Measurements from ENCODE around the gene ANKRD61. TPM values are rescaled to one million over a fixed set of nuclear protein-coding genes. Genes with fewer than 3 reads are reported as not detected.

The ANKRD61 gene
- total RNA-seq, 1 experiment from 2014 or later = 0.24 TPM

DNA sequence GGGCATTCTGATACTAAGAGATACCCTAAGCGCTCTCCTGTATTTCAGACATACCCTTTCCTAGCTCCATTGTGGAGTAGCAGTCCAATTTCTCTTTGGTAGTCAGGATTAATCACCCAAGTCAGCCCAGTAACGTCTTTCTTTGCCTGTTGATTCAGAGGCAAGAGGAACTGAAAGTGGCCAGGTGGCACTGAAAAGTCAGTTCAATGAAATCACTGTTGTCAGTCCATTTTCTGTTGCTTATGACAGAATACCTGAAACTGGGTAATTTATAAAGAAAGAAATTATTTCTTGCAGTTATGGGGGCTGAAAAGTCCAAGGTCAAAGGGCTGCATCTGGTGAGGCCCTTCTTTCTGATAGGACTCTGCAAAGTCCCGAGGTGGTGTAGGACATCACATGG is 40.2 kb downstream of the ANKRD61 start:
- Histone ChIP-seq H3K18ac (ENCODE audit: insufficient read length, low read depth, low read length) (no peak overlapping the region), H4K20me1 (ENCODE audit: control insufficient read depth, insufficient read depth, insufficient read length) (no peaks in the 10 kb centered on the region), H3K79me1 (ENCODE audit: insufficient read depth, low read depth, low read length, poor library complexity, severe bottlenecking) (no peaks in the 10 kb centered on the region), H3T11ph (ENCODE audit: low read length) (no peak overlapping the region), H2BK12ac (ENCODE audit: insufficient read length, low read depth, low read length) (no peak overlapping the region), H2BK15ac (ENCODE audit: low read depth, low read length) (no peak overlapping the region), H2AFZ (ENCODE audit: low read length) (no peak overlapping the region), H3K23ac (ENCODE audit: insufficient read length, low read depth, low read length) (no peak overlapping the region), H3K14ac (ENCODE audit: insufficient read depth, low read length) (no peak overlapping the region), H3K4ac (ENCODE audit: low read depth, low read length) (no peak overlapping the region), H4K8ac (replicated peaks; ENCODE audit: insufficient read length, low read depth, low read length) (no peak overlapping the region), H3K56ac (ENCODE audit: insufficient read length, low read depth, low read length) (no peak overlapping the region), H3K23me2 (ENCODE audit: insufficient read length, low read depth, low read length, poor library complexity, severe bottlenecking) (no peaks in the 10 kb centered on the region), H3K27ac (ENCODE audit: insufficient read length, low read depth, low read length) (no peak overlapping the region), H2BK5ac (ENCODE audit: insufficient read length, low read length) (no peak overlapping the region), H4K5ac (ENCODE audit: insufficient read length, low read depth, low read length) (no peak overlapping the region), H3K4me1 (ENCODE audit: insufficient read depth, low read length) (no peaks in the 10 kb centered on the region), H3K79me2 (ENCODE audit: insufficient read depth, low read length) (no peaks in the 10 kb centered on the region), H3K4me2 (ENCODE audit: insufficient read depth, insufficient read length, low read length) (no peak overlapping the region), H3K27me3 (ENCODE audit: insufficient read depth, low read length) (no peaks in the 10 kb centered on the region), H4K91ac (ENCODE audit: insufficient read length, low read depth, low read length) (no peak overlapping the region), H3K9me3 (ENCODE audit: control insufficient read depth, low read depth, low read length) (no peaks in the 10 kb centered on the region), H2BK20ac (ENCODE audit: low read depth, low read length, poor library complexity, severe bottlenecking) (no peak overlapping the region), H2AK5ac (ENCODE audit: insufficient read length, low read length) (no peak overlapping the region), H3K9ac (ENCODE audit: extremely low read depth, insufficient read length, low read length) (no peak overlapping the region), H2BK120ac (ENCODE audit: low read depth, low read length, poor library complexity, severe bottlenecking) (no peak overlapping the region)
- Mint-ChIP-seq H3K4me3 (no peak overlapping the region), H3K9me3 (no peaks in the 10 kb centered on the region), H3K27me3 (ENCODE audit: low read depth) (no peaks in the 10 kb centered on the region), H3K36me3 (ENCODE audit: insufficient read depth in 1 of 3, low read depth in 3 of 3) (no peaks in the 10 kb centered on the region), H3K4me1 (no peaks in the 10 kb centered on the region), H3K27ac (no peak overlapping the region)
- WGBS (ENCODE audit: extremely low coverage, insufficient read length, low lambda C conversion rate) = no CpG with 5 or more reads among the region's 3 CpGs
- DNase-seq = no peak
- TF ChIP-seq, protein P1, sequence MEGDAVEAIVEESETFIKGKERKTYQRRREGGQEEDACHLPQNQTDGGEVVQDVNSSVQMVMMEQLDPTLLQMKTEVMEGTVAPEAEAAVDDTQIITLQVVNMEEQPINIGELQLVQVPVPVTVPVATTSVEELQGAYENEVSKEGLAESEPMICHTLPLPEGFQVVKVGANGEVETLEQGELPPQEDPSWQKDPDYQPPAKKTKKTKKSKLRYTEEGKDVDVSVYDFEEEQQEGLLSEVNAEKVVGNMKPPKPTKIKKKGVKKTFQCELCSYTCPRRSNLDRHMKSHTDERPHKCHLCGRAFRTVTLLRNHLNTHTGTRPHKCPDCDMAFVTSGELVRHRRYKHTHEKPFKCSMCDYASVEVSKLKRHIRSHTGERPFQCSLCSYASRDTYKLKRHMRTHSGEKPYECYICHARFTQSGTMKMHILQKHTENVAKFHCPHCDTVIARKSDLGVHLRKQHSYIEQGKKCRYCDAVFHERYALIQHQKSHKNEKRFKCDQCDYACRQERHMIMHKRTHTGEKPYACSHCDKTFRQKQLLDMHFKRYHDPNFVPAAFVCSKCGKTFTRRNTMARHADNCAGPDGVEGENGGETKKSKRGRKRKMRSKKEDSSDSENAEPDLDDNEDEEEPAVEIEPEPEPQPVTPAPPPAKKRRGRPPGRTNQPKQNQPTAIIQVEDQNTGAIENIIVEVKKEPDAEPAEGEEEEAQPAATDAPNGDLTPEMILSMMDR (conservative IDR thresholded peaks at IDR 0.05) = no peak

Measured in H9 (cell line).